Gastroesophageal sphincter (tissue), 4 donors: ENCODE data around the gene KIF13A. TPM values are rescaled to one million over a fixed set of nuclear protein-coding genes. Genes with fewer than 3 reads are reported as not detected.

Experiments
- ATAC-seq: fragments of 150-250 bp; one replicate; pipeline ENCODE4 v1.9.1; 2016; ENCODE audit warnings: mild to moderate bottlenecking, moderate library complexity
- H3K27ac ChIP-seq, 4 donors: fragments of 200-600 bp; sonication (generic) in 3 of 4; 1 replicate in 3 of 4; 2 replicates in 1 of 4; pipeline ENCODE4 v1.5.1; 2016 to 2019
- H3K27me3 ChIP-seq: fragments of 200-600 bp; sonication (generic); one replicate; pipeline ENCODE4 v1.5.1; 2019
- H3K36me3 ChIP-seq, 2 donors: fragments of 200-600 bp; sonication (generic); one replicate each; pipeline ENCODE4 v1.5.1; 2019; ENCODE audit warnings: control low read depth in 1 of 2
- H3K4me1 ChIP-seq, 3 donors: fragments of 200-600 bp; sonication (generic); 1 replicate in 2 of 3; 2 replicates in 1 of 3; pipeline ENCODE4 v1.5.1; 2016 to 2019; ENCODE audit warnings: control low read depth in 2 of 3
- H3K4me3 ChIP-seq, 2 donors: fragments of 200-600 bp; sonication (generic); one replicate each; pipeline ENCODE4 v1.5.1; 2019; ENCODE audit warnings: mild to moderate bottlenecking in 1 of 2, moderate library complexity in 1 of 2
- H3K9me3 ChIP-seq, 3 donors: fragments of 200-600 bp; sonication (generic); one replicate each; pipeline ENCODE4 v1.5.1; 2017 to 2019; ENCODE audit warnings: control low read depth in 2 of 3
- CTCF ChIP-seq, 4 experiments: fragments of 200-600 bp in 2 of 4; fragments of 450-650 bp in 2 of 4; sonication (generic) in 1 of 4; IDR thresholded peaks; one replicate each; pipeline ENCODE4 v1.5.1; 2017 to 2019; ENCODE audit warnings: antibody characterized with exemption in 4 of 4, mild to moderate bottlenecking in 2 of 4, moderate library complexity in 2 of 4
- EP300 ChIP-seq: sonication (generic); formaldehyde crosslinking; IDR thresholded peaks from one replicate; pipeline ENCODE4 v1.6.1; 2017; ENCODE audit warnings: antibody characterized with exemption, mild to moderate bottlenecking
- POLR2A ChIP-seq, 2 donors: fragments of 450-650 bp; IDR thresholded peaks; one replicate each; pipeline ENCODE4 v1.6.1; 2017; ENCODE audit warnings: antibody characterized with exemption in 2 of 2, mild to moderate bottlenecking in 2 of 2, moderate library complexity in 1 of 2
- POLR2AphosphoS5 ChIP-seq: sonication (generic); formaldehyde crosslinking; IDR thresholded peaks from one replicate; pipeline ENCODE4 v1.6.1; 2017; ENCODE audit warnings: antibody characterized with exemption
- WGBS, 2 donors: methylation state at CpG; one replicate each; pipeline ENCODE4 v1.1.5; 2018; ENCODE audit warnings: low coverage in 1 of 2; 5-methylcytosine and 5-hydroxymethylcytosine counted together
- total RNA-seq, 4 donors: library from RNA; depleted of rRNA; stranded (reverse); fragments of >200 nt; gene quantifications; one replicate each; pipeline ENCODE4 v1.1.0, GENCODE V29; 2016

Gene KIF13A
- total RNA-seq, 4 donors from 2014 or later = 67.7 to 98.9 (median 84.1) TPM

- Histone ChIP-seq H3K27me3 (no peaks in the 10 kb centered on the region), H3K27ac (no peak overlapping the region), H3K4me1 (no peaks in the 10 kb centered on the region), H3K36me3 (no peaks in the 10 kb centered on the region), H3K4me3 (no peak overlapping the region), H3K9me3 (no peaks in the 10 kb centered on the region)
- ATAC-seq = no peak
- no peak for TF ChIP-seq EP300
- no peak for TF ChIP-seq CTCF (IDR thresholded peaks at IDR 0.05)
- TF ChIP-seq POLR2AphosphoS5 = no peak
- TF ChIP-seq POLR2A (IDR thresholded peaks at IDR 0.05) = no peak
- WGBS, 2 donors = 82 to 100% methylated on average over 2 to 6 of the region's 6 CpGs
Measured at GRCh38 chr6:17730078-17730704, 257.2 kb downstream of the KIF13A start.

GRCh38 chr6:17729223-17730077 is 258.0 kb downstream of the KIF13A start:
- H3K4me3 ChIP-seq = no peak overlapping the region
- no peak overlapping the region for H3K27ac ChIP-seq
- H3K9me3 ChIP-seq = no peaks in the 10 kb centered on the region
- 78% methylated on average over 8 to 12 of the region's 12 CpGs for WGBS, 2 donors
- no peak for ATAC-seq
- TF ChIP-seq EP300 (no peak), POLR2AphosphoS5 (no peak), POLR2A (IDR thresholded peaks at IDR 0.05) (no peak), CTCF (IDR thresholded peaks at IDR 0.05) (no peak)
- H3K4me1 ChIP-seq = no peaks in the 10 kb centered on the region
- H3K27me3 ChIP-seq = no peaks in the 10 kb centered on the region
- H3K36me3 ChIP-seq = no peaks in the 10 kb centered on the region

GRCh38 chr6:17728551-17729222 is 258.7 kb downstream of the KIF13A start:
- TF ChIP-seq POLR2AphosphoS5 (no peak), CTCF (IDR thresholded peaks at IDR 0.05) (no peak), EP300 (no peak), POLR2A (IDR thresholded peaks at IDR 0.05) (no peak)
- Histone ChIP-seq H3K4me1 (no peaks in the 10 kb centered on the region), H3K36me3 (no peaks in the 10 kb centered on the region), H3K9me3 (no peaks in the 10 kb centered on the region), H3K27ac (no peak overlapping the region), H3K27me3 (no peaks in the 10 kb centered on the region), H3K4me3 (no peak overlapping the region)
- ATAC-seq = no peak
- WGBS, 2 donors = no CpG with 5 or more reads among the region's 49 CpGs

- no peaks in the 10 kb centered on the region for H3K4me1 ChIP-seq
- no peaks in the 10 kb centered on the region for H3K36me3 ChIP-seq
- no peaks in the 10 kb centered on the region for H3K27me3 ChIP-seq
- 20 to 40% methylated on average over 2 to 5 of the region's 6 CpGs for WGBS, 2 donors
- H3K4me3 ChIP-seq = no peak overlapping the region
- TF ChIP-seq POLR2AphosphoS5 = no peak
- TF ChIP-seq CTCF (IDR thresholded peaks at IDR 0.05) = no peak
- no peak for TF ChIP-seq POLR2A (IDR thresholded peaks at IDR 0.05)
- TF ChIP-seq EP300 = no peak
- H3K9me3 ChIP-seq = no peaks in the 10 kb centered on the region
- H3K27ac ChIP-seq = no peak overlapping the region
- peak; percentile 53 for ATAC-seq
Measured at GRCh38 chr6:17725083-17725482, 262.4 kb downstream of the KIF13A start.
